Heart left ventricle (tissue), 13 donors: ENCODE data around the gene NPL.

ENCODE experiments used
- CTCF ChIP-seq, 12 donors: fragments of 200-600 bp; sonication (generic) in 4 of 12; IDR thresholded peaks; one replicate each; pipeline versions ENCODE4 v1.5.0 to v1.8.0; 2018 to 2022; ENCODE audit warnings: antibody characterized with exemption in 12 of 12, mild to moderate bottlenecking in 5 of 12
- POLR2A ChIP-seq, 2 donors: fragments of 450-650 bp; IDR thresholded peaks; one replicate each; pipeline ENCODE4 v1.6.1; 2017; ENCODE audit warnings: antibody characterized with exemption in 2 of 2, mild to moderate bottlenecking in 2 of 2, moderate library complexity in 2 of 2
- donor health status: ischemic (EF 13 %, LVEDD 7.1; RV severe dilation, severe dysfunction).
- donor health status: DM: no; HTN: yes; CAD: no.
- donor health status: DM: no; HTN: no; CAD: no.
- donor health status: ischemic (EF 25% LVEDD 6.9; RV normal size, moderate dysfunction).
- donor health status: ischemic (EF 25% LVEDD 5.7; RV mildly dilated, moderate dysfunction).
- donor health status: ischemic (EF 35%, LVEDD 5.7; RV mildly dilated, moderate dysfunction).
- donor health status: nonischemic (EF 11% LVEDD 7.7; RV severe dilation, severe dysfunction).
- donor health status: DM: yes; HTN: yes; CAD: no.
- donor health status: PGD.
- donor health status: ischemic (EF 29% LVEDD 5.4; RV normal size, mild dysfunction).
- donor health status: nonischemic (EF 23%, LVEDD 6.1; RV moderate dilation, normal function).

GRCh38 chr1:182791281-182792179, 2.0 kb downstream of the NPL start:
- TF ChIP-seq CTCF (IDR thresholded peaks at IDR 0.05) (no peak), POLR2A (IDR thresholded peaks at IDR 0.05) (no peak)
